Astrocyte of the hippocampus (primary cell): ENCODE results near the gene ANO2.

Experiments
- DNase-seq: peaks from one replicate; pipeline ENCODE4 v3.0.0; 2011; ENCODE audit warnings: low read depth, low spot score

The ANO2 gene

GRCh38 chr12:5916785-5917290, 28.2 kb downstream of the ANO2 start:
- DNase-seq, result no peak

GRCh38 chr12:5915511-5915910, 29.5 kb downstream of the ANO2 start:
- no peak for DNase-seq

- no peak for DNase-seq
Measured at GRCh38 chr12:5914387-5915149, 30.5 kb downstream of the ANO2 start.

- DNase-seq, result no peak
Measured at GRCh38 chr12:5913387-5913786, 31.7 kb downstream of the ANO2 start.

GRCh38 chr12:5912437-5913334, 32.4 kb downstream of the ANO2 start:
- DNase-seq, result no peak

- DNase-seq, result no peak
Measured at GRCh38 chr12:5912011-5912410, 33.0 kb downstream of the ANO2 start.

- no peak for DNase-seq
Measured at GRCh38 chr12:5910790-5911548, 34.1 kb downstream of the ANO2 start.

GRCh38 chr12:5909560-5909959, 35.5 kb downstream of the ANO2 start:
- DNase-seq, result no peak

GRCh38 chr12:5908251-5908650, 36.8 kb downstream of the ANO2 start:
- no peak for DNase-seq

- no peak for DNase-seq
Measured at GRCh38 chr12:5907807-5908206, 37.3 kb downstream of the ANO2 start.

- no peak for DNase-seq
Measured at GRCh38 chr12:5905757-5906156, 39.3 kb downstream of the ANO2 start.

GRCh38 chr12:5904969-5905368, 40.1 kb downstream of the ANO2 start:
- DNase-seq, result no peak

- DNase-seq, result no peak
Measured at GRCh38 chr12:5904441-5904840, 40.6 kb downstream of the ANO2 start.

- no peak for DNase-seq
Measured at GRCh38 chr12:5902736-5903135, 42.3 kb downstream of the ANO2 start.

- DNase-seq, result no peak
Measured at GRCh38 chr12:5901416-5901815, 43.6 kb downstream of the ANO2 start.

GRCh38 chr12:5900533-5901205, 44.4 kb downstream of the ANO2 start:
- DNase-seq, result no peak

GRCh38 chr12:5900076-5900475, 45.0 kb downstream of the ANO2 start:
- DNase-seq, result no peak

GRCh38 chr12:5899675-5900074, 45.4 kb downstream of the ANO2 start:
- DNase-seq, result no peak

GRCh38 chr12:5898874-5899273, 46.2 kb downstream of the ANO2 start:
- DNase-seq, result no peak

GRCh38 chr12:5889381-5890047, 55.5 kb downstream of the ANO2 start:
- no peak for DNase-seq

GRCh38 chr12:5888816-5889315, 56.2 kb downstream of the ANO2 start:
- DNase-seq, result no peak
